Fibroblast of pulmonary artery (primary cell): ENCODE measurements around the gene CABP4.

Experiments
- DNase-seq: peaks from one replicate; pipeline ENCODE4 v3.0.0-alpha.2; 2010; ENCODE audit warnings: low read depth
- H3K4me3 ChIP-seq: replicated peaks from 2 replicates; pipeline ENCODE4 v1.5.1; 2011; ENCODE audit warnings: low read depth, mild to moderate bottlenecking, control low read depth, low read length, moderate library complexity
- CTCF ChIP-seq: IDR thresholded peaks from 2 replicates; pipeline ENCODE4 v1.5.1; 2011; ENCODE audit warnings: mild to moderate bottlenecking, control low read depth, low read length, inconsistent platforms; ENCODE audit errors: missing control alignments

Gene CABP4

GRCh38 chr11:67507864-67508485, 52.8 kb downstream of the CABP4 start, which contains the start of gene CDK2AP2:
TSS of gene CDK2AP2 (minus strand) at chr11:67508162. CDS start at chr11:67508082, 80 bp downstream.
- H3K4me3 ChIP-seq: peak within 1 kb of the TSS; percentile 81
- TF ChIP-seq CTCF: no peak

GRCh38 chr11:67508486-67509121, 53.5 kb downstream of the CABP4 start:
- TF ChIP-seq CTCF: no peak
- peak; percentile 97 for DNase-seq
- peak overlapping the region; percentile 81 for H3K4me3 ChIP-seq

More at GRCh38 chr11:67507864-67508485, 52.8 kb downstream of the CABP4 start, which contains the start of gene CDK2AP2:
- DNase-seq: peak; percentile 100

- H3K4me3 ChIP-seq: no peak overlapping the region
- TF ChIP-seq CTCF: no peak
- DNase-seq: no peak
Observed at GRCh38 chr11:67510023-67510345, 54.8 kb downstream of the CABP4 start.
